GM18517 (cell line): ENCODE results near the gene UBE2G2.

Experiments used
- ATAC-seq: cut with Tn5 transposase; IDR thresholded peaks from one replicate; pipeline ENCODE4 v1.9.1; 2021; ENCODE audit warnings: mild to moderate bottlenecking, moderate library complexity; ENCODE audit not compliant: unreplicated experiment

The UBE2G2 gene

GRCh38 chr21:44753357-44753756 is 48.3 kb downstream of the UBE2G2 start:
- no peak for ATAC-seq

- no peak for ATAC-seq
Measured at GRCh38 chr21:44752671-44753235, 48.9 kb downstream of the UBE2G2 start.

GRCh38 chr21:44751799-44752636 is 49.6 kb downstream of the UBE2G2 start:
- no peak for ATAC-seq

GRCh38 chr21:44751186-44751798 is 50.3 kb downstream of the UBE2G2 start:
- no peak for ATAC-seq

- no peak for ATAC-seq
Measured at GRCh38 chr21:44750675-44751025, 51.0 kb downstream of the UBE2G2 start.

GRCh38 chr21:44749759-44750674 is 51.6 kb downstream of the UBE2G2 start:
- ATAC-seq: no peak

GRCh38 chr21:44749116-44749758 is 52.4 kb downstream of the UBE2G2 start:
- ATAC-seq: no peak

- ATAC-seq: no peak
Measured at GRCh38 chr21:44748621-44749020, 53.0 kb downstream of the UBE2G2 start.

GRCh38 chr21:44742418-44743153 is 59.0 kb downstream of the UBE2G2 start:
- ATAC-seq: no peak

GRCh38 chr21:44741921-44742320 is 59.7 kb downstream of the UBE2G2 start:
- no peak for ATAC-seq

- ATAC-seq: no peak
Measured at GRCh38 chr21:44740742-44741141, 60.9 kb downstream of the UBE2G2 start.

- ATAC-seq: no peak
Measured at GRCh38 chr21:44739316-44739715, 62.3 kb downstream of the UBE2G2 start.

- ATAC-seq: no peak
Measured at GRCh38 chr21:44738621-44739020, 63.0 kb downstream of the UBE2G2 start.

GRCh38 chr21:44737706-44738354 is 63.8 kb downstream of the UBE2G2 start:
- no peak for ATAC-seq

GRCh38 chr21:44736291-44737004 is 65.2 kb downstream of the UBE2G2 start:
- no peak for ATAC-seq

- ATAC-seq: no peak
Measured at GRCh38 chr21:44735821-44736220, 65.8 kb downstream of the UBE2G2 start.

GRCh38 chr21:44734841-44735240 is 66.8 kb downstream of the UBE2G2 start:
- ATAC-seq: no peak

- no peak for ATAC-seq
Measured at GRCh38 chr21:44734026-44734745, 67.4 kb downstream of the UBE2G2 start.
